ENCODE measurements around the gene ANKMY1. TPM values are rescaled to one million over a fixed set of nuclear protein-coding genes. Genes with fewer than 3 reads are reported as not detected.
"Not testable (repeated sequence)": the region's sequence is repeated elsewhere in the genome, so short reads cannot be mapped to it uniquely, and the experiment has no call there.

ANKMY1 gene
- total RNA-seq, 1 experiment from 2014 or later = 8.2 TPM

- no peak for DNase-seq (ENCODE audit: low read depth)
These were observed 50.6 kb downstream of the ANKMY1 start for GRCh38 chr2:240507060-240507777.

- DNase-seq (ENCODE audit: low read depth) = no peak
These were observed 51.3 kb downstream of the ANKMY1 start for GRCh38 chr2:240506406-240507059.

DNA sequence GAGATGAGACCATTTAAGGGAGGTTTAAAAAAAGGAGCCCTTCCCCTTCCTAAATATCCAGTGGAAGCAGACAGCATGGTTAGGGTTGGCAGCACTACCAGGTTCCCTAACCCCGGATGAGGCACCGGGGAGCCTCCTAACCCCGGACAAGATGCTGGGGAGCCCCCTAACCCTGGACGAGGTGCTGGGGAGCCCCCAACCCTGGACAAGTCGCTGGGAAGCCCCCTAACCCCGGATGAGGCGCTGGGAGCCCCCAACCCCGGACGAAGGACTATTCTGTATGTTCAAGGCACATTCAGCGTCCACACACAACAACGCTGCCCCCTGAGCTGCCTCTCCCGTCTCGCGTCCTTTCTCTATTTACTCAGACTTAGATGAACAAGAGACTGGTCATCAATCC, 51.9 kb downstream of the ANKMY1 start:
- DNase-seq (ENCODE audit: low read depth) = no peak

DNA sequence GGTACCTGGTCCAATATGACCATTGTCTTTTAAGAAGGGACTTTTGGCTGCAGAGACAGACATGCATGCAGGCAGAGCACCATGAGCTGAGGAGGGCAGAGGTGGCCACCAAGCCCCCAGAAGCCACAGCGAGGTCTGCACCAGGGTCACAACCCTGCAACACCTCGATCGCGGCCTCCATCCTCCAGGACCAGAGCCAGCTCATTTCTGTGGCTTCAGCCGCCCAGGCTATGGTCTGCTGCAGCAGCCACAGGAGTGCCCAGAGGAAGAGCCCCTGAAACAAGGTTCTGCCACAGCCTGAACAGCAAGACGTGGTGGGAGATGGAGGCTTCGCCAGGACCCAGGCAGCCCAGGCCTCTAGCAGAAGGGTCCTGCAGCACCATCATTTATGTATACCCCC, 53.9 kb downstream of the ANKMY1 start:
- DNase-seq (ENCODE audit: low read depth) = no peak

DNA sequence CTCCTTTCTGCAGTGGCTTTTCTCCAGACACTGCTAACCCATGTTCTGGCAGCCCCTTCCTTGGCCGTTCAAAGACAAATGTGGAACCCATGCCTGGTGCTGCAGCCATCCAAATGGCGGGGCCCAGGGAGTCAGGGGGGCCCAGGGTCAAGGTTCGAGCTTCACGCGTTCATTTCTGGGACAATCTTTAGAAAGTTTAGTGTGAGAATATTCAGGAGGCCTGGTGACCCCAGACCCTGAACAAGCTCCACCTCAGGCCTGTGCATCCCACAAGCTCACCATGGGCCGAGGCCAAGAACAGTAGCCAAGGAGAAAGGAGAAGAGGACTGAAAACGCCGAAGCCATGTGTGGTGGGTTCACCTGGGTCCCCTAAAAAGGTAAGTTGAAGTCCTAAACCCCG, 54.4 kb downstream of the ANKMY1 start:
- DNase-seq (ENCODE audit: low read depth) = no peak

DNA sequence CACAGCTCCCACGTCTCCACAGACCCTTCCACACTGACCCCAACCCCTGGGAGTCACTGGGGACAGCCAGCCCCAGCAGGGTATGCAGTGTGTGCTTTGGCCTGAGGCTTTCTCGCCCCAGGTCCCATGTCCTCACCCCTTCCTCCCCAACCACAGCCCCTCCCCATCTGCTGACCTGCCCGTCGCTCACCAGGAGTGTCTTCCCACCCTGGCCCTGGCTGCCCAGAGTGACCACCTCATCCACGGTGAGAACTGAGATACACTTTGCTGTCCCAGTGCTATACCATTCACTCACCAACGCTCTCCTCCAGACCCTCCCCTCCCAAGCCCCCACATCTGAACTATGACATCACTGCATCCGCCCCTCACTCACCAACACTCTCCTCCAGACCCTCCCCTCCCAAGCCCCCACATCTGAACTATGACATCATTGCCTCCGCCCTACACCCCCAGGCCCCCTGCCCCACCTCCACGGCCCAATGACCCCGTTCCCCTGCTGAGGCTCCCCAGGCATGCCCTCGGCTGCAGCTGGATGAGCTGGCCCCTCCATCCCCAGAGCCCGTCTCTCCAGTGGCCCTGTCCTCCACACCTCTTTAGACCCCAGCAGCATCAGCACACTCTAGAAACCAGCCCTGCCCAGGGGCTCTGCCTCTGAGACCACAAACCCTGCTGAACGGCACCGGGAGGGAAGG, 55.2 kb downstream of the ANKMY1 start:
- DNase-seq (ENCODE audit: low read depth) = no peak

DNA sequence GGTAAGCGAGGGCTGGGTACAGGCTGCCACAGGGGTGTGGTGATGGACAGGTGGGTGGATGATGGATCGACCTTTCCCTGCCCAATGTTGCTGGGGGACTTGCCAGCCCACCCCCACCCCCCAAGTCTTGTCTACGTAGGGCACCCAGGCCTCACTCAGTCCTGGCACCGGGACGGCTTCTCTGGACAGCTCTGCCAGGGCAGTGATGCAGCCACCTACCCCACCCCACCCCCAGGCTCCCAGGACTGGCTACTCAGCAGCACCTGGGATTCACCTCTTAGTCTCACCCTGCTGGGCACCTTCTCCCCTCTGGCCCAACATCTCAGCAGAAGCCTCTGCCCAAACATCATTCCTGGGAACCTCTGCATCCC, 55.7 kb downstream of the ANKMY1 start:
- no peak for DNase-seq (ENCODE audit: low read depth)

- no peak for DNase-seq (ENCODE audit: low read depth)
These were observed 56.2 kb downstream of the ANKMY1 start for GRCh38 chr2:240501531-240501991.

DNA sequence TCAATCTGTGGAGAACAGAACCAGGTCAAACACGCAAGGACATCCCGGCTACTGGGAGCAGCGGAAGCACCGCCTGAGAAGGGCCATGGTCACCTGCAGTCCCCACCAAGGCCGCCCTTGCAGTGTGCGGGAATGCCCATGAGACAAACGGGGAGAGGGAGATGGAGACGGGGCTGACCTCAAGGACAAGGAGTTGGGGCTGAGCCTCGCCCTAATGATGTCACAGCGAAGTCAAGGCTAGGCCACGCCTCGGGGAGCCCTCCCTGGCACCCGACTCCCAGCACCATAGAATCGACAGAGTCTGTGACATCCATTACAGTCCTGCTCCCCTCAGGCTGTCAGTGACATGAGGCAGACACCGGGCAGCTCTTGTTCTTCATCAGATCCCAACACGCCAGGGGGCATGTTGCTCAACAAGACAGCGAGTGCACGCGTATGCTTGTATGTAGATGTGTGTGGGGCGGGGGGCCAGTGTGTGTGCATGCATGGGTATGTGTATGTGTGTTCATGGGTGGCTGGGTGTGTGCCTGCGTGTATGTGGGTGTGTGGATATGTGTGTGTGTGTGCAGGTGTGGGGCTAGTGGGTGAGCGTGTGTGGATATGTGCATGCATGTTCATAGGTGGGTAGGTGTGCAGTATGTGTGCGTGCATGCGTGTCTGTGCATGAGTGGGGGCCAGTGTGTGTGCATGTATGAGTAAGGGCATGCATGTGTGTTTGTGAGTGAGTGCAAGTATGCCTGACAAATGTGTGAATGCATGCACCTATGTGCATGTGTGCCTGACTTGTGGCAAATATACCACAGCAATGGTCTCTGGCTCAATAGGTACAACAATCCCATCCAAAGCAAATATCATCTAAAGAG, 57.0 kb downstream of the ANKMY1 start:
- no peak for DNase-seq (ENCODE audit: low read depth)

GRCh38 chr2:240499309-240500301, 58.2 kb downstream of the ANKMY1 start:
- no peak for DNase-seq (ENCODE audit: low read depth)

DNA sequence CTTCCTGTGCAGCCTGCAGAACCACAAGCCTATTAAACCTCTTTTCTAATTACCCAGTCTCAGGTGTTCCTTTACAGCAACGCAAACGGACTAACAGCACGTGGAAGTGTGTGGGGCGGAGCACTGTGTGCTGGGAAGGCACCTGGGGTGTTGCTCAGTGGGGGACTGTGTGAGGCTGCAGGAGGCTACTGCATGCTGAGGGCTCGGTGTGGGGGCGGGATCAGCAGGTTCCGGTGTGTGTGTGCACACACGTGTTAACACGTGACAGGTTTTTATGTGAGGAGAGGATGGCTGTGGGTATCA, 58.9 kb downstream of the ANKMY1 start:
- DNase-seq (ENCODE audit: low read depth) = no peak

GRCh38 chr2:240498171-240498957, 59.4 kb downstream of the ANKMY1 start:
- DNase-seq (ENCODE audit: low read depth) = peak; percentile 5

DNA sequence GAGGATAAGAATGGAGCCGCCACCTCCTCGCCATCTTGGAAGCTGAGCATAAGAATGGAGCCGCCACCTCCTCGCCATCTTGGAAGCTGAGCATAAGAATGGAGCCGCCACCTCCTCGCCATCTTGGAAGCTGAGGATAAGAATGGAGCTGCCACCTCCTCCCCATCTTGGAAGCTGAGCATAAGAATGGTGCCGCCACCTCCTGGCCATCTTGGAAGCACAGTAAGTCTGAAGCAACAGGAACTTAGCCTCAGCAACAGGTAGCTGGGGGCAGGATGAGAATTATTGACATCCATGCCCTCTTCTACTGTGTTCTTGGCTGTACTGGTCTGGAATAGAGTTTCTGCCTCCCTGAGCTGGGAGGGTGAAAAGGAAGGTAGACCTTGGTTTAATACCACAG, 60.7 kb downstream of the ANKMY1 start:
- DNase-seq (ENCODE audit: low read depth) = not testable (repeated sequence)

- DNase-seq (ENCODE audit: low read depth) = not testable (repeated sequence)
These were observed 62.8 kb downstream of the ANKMY1 start for GRCh38 chr2:240494942-240495341.

- no peak for DNase-seq (ENCODE audit: low read depth)
These were observed 63.5 kb downstream of the ANKMY1 start for GRCh38 chr2:240494194-240494793.

DNA sequence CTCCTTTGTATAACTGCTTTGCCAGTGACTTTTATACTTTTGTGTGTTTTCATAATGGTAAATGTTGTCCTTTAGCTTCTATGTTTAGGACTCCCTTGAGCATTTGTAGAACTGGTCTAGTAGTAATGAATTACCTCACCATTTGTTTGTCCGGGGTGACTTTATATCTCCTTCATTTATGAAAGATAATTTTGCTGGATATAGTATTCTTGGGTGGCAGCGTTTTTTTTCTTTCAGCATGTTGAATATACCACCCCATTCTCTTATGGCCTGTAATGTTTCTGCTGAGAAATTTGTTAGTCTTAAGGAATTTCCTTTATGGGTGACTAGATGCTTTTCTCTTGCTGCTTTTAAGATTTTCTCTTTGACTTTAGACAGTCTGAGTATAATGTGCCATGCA, 66.3 kb downstream of the ANKMY1 start:
- no peak for DNase-seq (ENCODE audit: low read depth)

DNA sequence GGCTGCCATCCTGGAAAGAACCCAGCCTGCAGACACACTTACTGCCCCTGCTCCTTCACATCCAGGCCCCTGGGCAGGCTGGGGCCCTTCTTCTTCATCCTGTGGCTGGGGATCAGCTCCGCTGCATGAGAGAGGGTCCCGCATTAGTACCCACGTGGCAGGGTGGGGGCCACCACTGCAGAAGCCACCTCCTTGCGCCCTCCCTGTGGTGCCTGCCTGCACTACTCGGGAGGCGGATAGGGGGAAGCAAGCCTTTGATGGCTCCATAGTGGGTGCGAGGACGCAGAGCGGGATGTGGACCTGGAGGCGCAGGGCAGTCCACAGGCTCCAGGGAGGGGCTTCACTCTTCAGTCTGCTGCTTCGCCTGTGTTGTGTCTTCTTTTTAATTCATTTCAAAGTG, 75.6 kb downstream of the ANKMY1 start:
- no peak for DNase-seq (ENCODE audit: low read depth)

DNA sequence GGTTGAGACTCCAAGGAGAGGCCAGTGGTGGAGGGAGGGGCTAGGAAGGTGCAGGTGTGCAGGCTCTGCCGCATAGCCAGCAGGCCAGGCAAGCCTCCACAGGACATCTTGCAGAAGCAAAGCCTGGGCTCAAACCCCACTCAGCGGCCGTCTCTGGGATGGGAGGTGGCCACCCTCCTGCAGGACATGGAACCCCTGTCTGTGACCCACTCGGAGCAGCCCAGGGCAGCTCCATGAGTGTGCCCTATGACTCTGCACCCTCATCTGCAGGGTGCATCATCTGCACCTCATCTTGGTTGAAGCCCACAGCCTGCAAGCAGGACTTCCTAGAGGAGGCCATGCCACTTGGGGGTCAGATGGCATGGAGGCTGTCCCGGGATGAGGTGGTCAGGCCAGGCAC, 76.1 kb downstream of the ANKMY1 start:
- no peak for DNase-seq (ENCODE audit: low read depth)

GRCh38 chr2:240480834-240481623, 76.8 kb downstream of the ANKMY1 start:
- no peak for DNase-seq (ENCODE audit: low read depth)

Data from LHCN-M2 (cell line).